SK-N-SH treated with all-trans-retinoic acid at 6 μM for 48 hours (cell line): ENCODE data around the gene SV2B.

Experiments used
- ATAC-seq: fragments of 200-7000 bp; cut with Tn5 transposase; 3 replicates; pipeline ENCODE4 v1.9.1; 2020; ENCODE audit warnings: mild to moderate bottlenecking, moderate library complexity
- ARNTL ChIP-seq: fragments of 450-650 bp; formaldehyde crosslinking; IDR thresholded peaks from 2 replicates; pipeline ENCODE4 v1.5.0; 2020; ENCODE audit warnings: low read depth, mild to moderate bottlenecking, moderate library complexity, borderline replicate concordance
- BACH2 ChIP-seq: fragments of 250-450 bp; sonication (Bioruptor Pico); IDR thresholded peaks from 2 replicates; pipeline ENCODE4 v1.9.0; 2021; ENCODE audit warnings: mild to moderate bottlenecking, borderline replicate concordance
- CREB5 ChIP-seq: fragments of 250-450 bp; sonication (Bioruptor Pico); IDR thresholded peaks from 2 replicates; pipeline ENCODE4 v1.5.1; 2020; ENCODE audit warnings: low read depth, mild to moderate bottlenecking, moderate library complexity
- CSDC2 ChIP-seq: fragments of 250-450 bp; sonication (Bioruptor Pico); IDR thresholded peaks from 2 replicates; pipeline ENCODE4 v1.5.0; 2020; ENCODE audit warnings: mild to moderate bottlenecking, moderate library complexity
- ESRRG ChIP-seq: fragments of 250-450 bp; sonication (Bioruptor Pico); IDR thresholded peaks from 2 replicates; pipeline ENCODE4 v1.6.1; 2021; ENCODE audit warnings: mild to moderate bottlenecking
- GLIS3 ChIP-seq: fragments of 250-450 bp; sonication (Bioruptor Pico); IDR thresholded peaks from 2 replicates; pipeline ENCODE4 v1.5.0; 2020; ENCODE audit warnings: mild to moderate bottlenecking, moderate library complexity
- ISL1 ChIP-seq: fragments of 250-450 bp; sonication (Bioruptor Pico); IDR thresholded peaks from 2 replicates; pipeline ENCODE4 v2.1.2; 2022; ENCODE audit warnings: mild to moderate bottlenecking, moderate library complexity
- POU6F1 ChIP-seq: fragments of 250-450 bp; sonication (Bioruptor Pico); IDR thresholded peaks from 2 replicates; pipeline ENCODE4 v1.8.0; 2021; ENCODE audit warnings: low read depth, mild to moderate bottlenecking, moderate library complexity, borderline replicate concordance
- PPARA ChIP-seq: fragments of 250-450 bp; sonication (Bioruptor Pico); IDR thresholded peaks from 2 replicates; pipeline ENCODE4 v1.5.0; 2020; ENCODE audit warnings: mild to moderate bottlenecking, borderline replicate concordance
- RARB ChIP-seq: fragments of 250-450 bp; sonication (Bioruptor Pico); IDR thresholded peaks from 2 replicates; pipeline ENCODE4 v1.8.0; 2021; ENCODE audit warnings: mild to moderate bottlenecking, moderate library complexity
- SNAI2 ChIP-seq: fragments of 250-450 bp; sonication (Bioruptor Pico); IDR thresholded peaks from 2 replicates; pipeline ENCODE4 v1.5.0; 2020; ENCODE audit warnings: mild to moderate bottlenecking, moderate library complexity
- TCF4 ChIP-seq: fragments of 250-450 bp; sonication (Bioruptor Pico); IDR thresholded peaks from 2 replicates; pipeline ENCODE4 v1.8.0; 2021; ENCODE audit warnings: mild to moderate bottlenecking, moderate library complexity, borderline replicate concordance
- TOX ChIP-seq: fragments of 250-450 bp; sonication (Bioruptor Pico); IDR thresholded peaks from 2 replicates; pipeline ENCODE4 v1.8.0; 2021; ENCODE audit warnings: mild to moderate bottlenecking, moderate library complexity, borderline replicate concordance
- TSHZ2 ChIP-seq: fragments of 250-450 bp; sonication (Bioruptor Pico); IDR thresholded peaks from 2 replicates; pipeline ENCODE4 v1.5.0; 2020; ENCODE audit warnings: mild to moderate bottlenecking, moderate library complexity
- ZC3H10 ChIP-seq: fragments of 250-450 bp; sonication (Bioruptor Pico); IDR thresholded peaks from 2 replicates; pipeline ENCODE4 v1.5.1; 2021; ENCODE audit warnings: mild to moderate bottlenecking, moderate library complexity
- ZFP3 ChIP-seq: fragments of 250-450 bp; sonication (Bioruptor Pico); IDR thresholded peaks from 2 replicates; pipeline ENCODE4 v1.5.0; 2020; ENCODE audit warnings: mild to moderate bottlenecking, moderate library complexity
- ZFP30 ChIP-seq: fragments of 450-650 bp; formaldehyde crosslinking; IDR thresholded peaks from 2 replicates; pipeline ENCODE4 v1.5.0; 2022; ENCODE audit warnings: mild to moderate bottlenecking, moderate library complexity
- ZNF565 ChIP-seq: fragments of 450-650 bp; formaldehyde crosslinking; conservative IDR thresholded peaks from 2 replicates; pipeline ENCODE4 v1.5.0; 2020; ENCODE audit warnings: low read depth, mild to moderate bottlenecking, moderate library complexity
- ZNF70 ChIP-seq: fragments of 450-650 bp; formaldehyde crosslinking; IDR thresholded peaks from 2 replicates; pipeline ENCODE4 v1.5.0; 2020; ENCODE audit warnings: mild to moderate bottlenecking, moderate library complexity
- ZNF8 ChIP-seq: fragments of 450-650 bp; formaldehyde crosslinking; IDR thresholded peaks from 2 replicates; pipeline ENCODE4 v1.5.0; 2020; ENCODE audit warnings: mild to moderate bottlenecking, moderate library complexity
- TF ChIP-seq, protein P1 (sequence below): fragments of 250-450 bp; sonication (Bioruptor Pico); IDR thresholded peaks from 2 replicates; pipeline ENCODE4 v1.5.1; 2021; ENCODE audit warnings: mild to moderate bottlenecking, moderate library complexity

SV2B gene

DNA sequence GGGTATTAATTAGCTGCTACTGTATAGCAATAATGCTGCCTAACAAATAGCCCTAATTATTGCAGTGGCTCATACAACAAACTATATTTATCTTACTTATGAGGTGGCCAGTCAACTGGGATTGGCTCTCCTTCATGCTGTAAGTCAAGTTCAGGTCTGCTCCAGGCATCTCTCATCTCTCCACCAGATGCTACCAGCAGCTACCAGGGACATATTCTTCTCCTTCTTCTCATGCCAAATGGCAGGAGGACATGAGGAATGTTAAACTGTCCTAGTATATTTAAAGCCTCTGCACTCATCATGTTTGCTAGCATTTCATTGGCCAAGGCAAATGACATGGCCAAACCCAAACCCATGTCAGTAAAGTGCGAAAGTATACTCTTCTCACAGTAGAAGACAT lies 17.3 kb downstream of the SV2B start:
- no peak for ATAC-seq
- TF ChIP-seq BACH2 (CRISPR knock-in tag) (no peak), ZFP3 (CRISPR knock-in tag) (no peak), SNAI2 (CRISPR knock-in tag) (no peak)
- TF ChIP-seq, protein P1, sequence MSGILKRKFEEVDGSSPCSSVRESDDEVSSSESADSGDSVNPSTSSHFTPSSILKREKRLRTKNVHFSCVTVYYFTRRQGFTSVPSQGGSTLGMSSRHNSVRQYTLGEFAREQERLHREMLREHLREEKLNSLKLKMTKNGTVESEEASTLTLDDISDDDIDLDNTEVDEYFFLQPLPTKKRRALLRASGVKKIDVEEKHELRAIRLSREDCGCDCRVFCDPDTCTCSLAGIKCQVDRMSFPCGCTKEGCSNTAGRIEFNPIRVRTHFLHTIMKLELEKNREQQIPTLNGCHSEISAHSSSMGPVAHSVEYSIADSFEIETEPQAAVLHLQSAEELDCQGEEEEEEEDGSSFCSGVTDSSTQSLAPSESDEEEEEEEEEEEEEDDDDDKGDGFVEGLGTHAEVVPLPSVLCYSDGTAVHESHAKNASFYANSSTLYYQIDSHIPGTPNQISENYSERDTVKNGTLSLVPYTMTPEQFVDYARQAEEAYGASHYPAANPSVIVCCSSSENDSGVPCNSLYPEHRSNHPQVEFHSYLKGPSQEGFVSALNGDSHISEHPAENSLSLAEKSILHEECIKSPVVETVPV, result no peak

DNA sequence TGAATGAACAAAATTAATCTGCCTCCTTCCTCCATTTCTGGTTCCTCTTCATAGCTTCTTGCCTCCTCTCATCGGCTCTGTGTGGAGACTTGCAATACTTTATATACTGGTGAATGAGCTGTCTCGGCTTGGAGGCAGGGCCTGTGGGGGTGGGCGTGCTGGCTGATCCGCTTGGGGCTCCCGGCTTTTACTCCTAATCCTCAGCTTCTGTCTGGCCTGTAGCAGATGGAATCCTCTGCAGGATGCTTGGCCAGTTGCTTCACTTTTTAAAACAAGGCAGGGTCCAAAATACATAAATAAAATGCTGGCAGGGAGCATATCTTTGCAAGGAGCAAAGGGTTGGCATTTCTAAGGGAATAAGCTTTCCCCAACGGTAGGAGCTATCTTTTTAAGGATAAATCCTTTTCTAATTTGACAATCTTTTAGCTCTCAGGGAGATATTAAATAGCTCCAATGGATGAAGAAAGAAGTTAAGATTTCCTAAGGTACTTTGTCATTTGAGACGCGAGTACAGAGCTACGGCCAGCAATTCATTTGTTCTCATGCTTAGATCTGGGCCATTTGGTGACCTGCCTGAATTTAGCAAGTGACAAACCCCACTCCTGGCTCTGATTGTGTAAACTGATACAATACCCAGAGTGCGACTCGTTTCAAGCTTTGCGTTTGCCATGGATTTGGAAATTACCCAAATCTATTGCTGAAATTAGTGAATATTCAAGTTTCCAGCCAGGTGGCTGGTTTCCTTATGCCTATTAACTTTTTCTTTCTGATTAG lies 18.9 kb downstream of the SV2B start:
- no peak for ATAC-seq

DNA sequence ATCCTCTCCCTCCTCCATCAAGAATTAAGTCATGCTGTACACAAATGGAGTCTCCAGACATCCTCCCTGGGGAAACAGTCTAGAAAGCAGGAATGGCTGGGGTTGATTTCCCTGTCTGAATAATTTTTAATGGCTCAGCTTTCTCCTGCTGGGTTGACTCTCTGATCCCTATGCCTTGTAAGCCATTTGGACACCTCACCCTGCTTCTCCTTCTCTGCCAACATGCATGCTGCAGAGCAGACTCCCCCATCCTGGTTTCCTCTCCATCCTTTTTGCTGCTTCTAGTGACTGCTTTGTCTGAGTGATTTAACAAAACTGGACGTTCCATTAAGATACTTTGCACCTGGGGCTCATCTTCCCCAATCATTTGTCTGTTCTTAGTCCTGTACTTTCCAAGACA lies 22.2 kb downstream of the SV2B start:
- ATAC-seq, result no peak
- TF ChIP-seq POU6F1 (CRISPR knock-in tag), result no peak
- no peak for TF ChIP-seq BACH2 (CRISPR knock-in tag)

More for the DNA sequence above, 18.9 kb downstream of the SV2B start:
- TF ChIP-seq ZFP3 (CRISPR knock-in tag), result no peak
- TF ChIP-seq GLIS3 (CRISPR knock-in tag), result no peak

GRCh38 chr15:91124132-91124531 lies 24.1 kb downstream of the SV2B start:
- TF ChIP-seq PPARA, result no peak
- TF ChIP-seq ZNF8 (CRISPR knock-in tag), result no peak
- no peak for TF ChIP-seq ZFP3 (CRISPR knock-in tag)
- TF ChIP-seq RARB, result no peak
- no peak for TF ChIP-seq CREB5 (CRISPR knock-in tag)
- TF ChIP-seq CSDC2 (CRISPR knock-in tag), result no peak
- no peak for TF ChIP-seq ISL1 (CRISPR knock-in tag)
- no peak for TF ChIP-seq ZNF565 (CRISPR knock-in tag)
- TF ChIP-seq TSHZ2 (CRISPR knock-in tag), result no peak
- no peak for TF ChIP-seq TCF4
- no peak for ATAC-seq

DNA sequence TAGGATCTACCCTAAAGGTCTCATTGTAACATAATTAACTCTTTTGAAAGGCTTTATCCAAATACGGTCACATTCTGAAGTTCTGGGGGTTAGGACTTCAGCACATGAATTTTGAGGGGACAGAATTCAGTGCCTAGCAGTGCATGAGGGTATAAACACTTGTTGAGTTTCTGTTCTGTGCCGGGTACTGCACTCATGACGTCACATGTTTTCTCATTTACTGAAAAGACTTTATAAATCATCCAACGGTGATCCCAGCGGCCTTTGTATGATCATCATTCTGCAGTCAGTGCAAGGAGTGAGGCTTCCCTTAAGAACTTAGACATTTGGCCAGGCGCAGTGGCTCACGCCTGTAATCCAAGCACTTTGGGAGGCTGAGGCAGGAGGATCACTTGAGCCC lies 25.1 kb downstream of the SV2B start:
- no peak for ATAC-seq
- TF ChIP-seq ISL1 (CRISPR knock-in tag) (no peak), ZC3H10 (CRISPR knock-in tag) (no peak), ZNF70 (no peak), ZNF565 (CRISPR knock-in tag) (no peak), TOX (CRISPR knock-in tag) (no peak), CSDC2 (CRISPR knock-in tag) (no peak), ARNTL (CRISPR knock-in tag) (no peak), PPARA (no peak), TCF4 (no peak), GLIS3 (CRISPR knock-in tag) (no peak), BACH2 (CRISPR knock-in tag) (no peak), CREB5 (CRISPR knock-in tag) (no peak), ESRRG (CRISPR knock-in tag) (no peak), ZNF8 (CRISPR knock-in tag) (no peak), ZFP30 (no peak)
- TF ChIP-seq, protein P1, result no peak
